HEK293T (cell line): ENCODE data around the gene SLC16A12.

Experiments used
- BHLHE40 ChIP-seq: fragments of 450-650 bp; IDR thresholded peaks from 2 replicates; pipeline ENCODE4 v1.6.1; 2016; ENCODE audit warnings: mild to moderate bottlenecking, moderate library complexity, borderline replicate concordance
- FOXK2 ChIP-seq: fragments of 450-650 bp; IDR thresholded peaks from 2 replicates; pipeline ENCODE4 v1.6.1; 2016; ENCODE audit warnings: mild to moderate bottlenecking
- FOXM1 ChIP-seq: fragments of 450-650 bp; IDR thresholded peaks from 2 replicates; pipeline ENCODE4 v1.6.1; 2017; ENCODE audit warnings: mild to moderate bottlenecking, borderline replicate concordance
- HDGF ChIP-seq: fragments of 450-650 bp; IDR thresholded peaks from 2 replicates; pipeline ENCODE4 v1.6.1; 2017; ENCODE audit warnings: antibody characterized with exemption, borderline replicate concordance
- NFRKB ChIP-seq: fragments of 450-650 bp; IDR thresholded peaks from 2 replicates; pipeline ENCODE4 v1.6.1; 2016; ENCODE audit warnings: mild to moderate bottlenecking, moderate library complexity
- SP1 ChIP-seq: fragments of 450-650 bp; IDR thresholded peaks from 2 replicates; pipeline ENCODE4 v1.6.1; 2017
- SUZ12 ChIP-seq: fragments of 450-650 bp; IDR thresholded peaks from 2 replicates; pipeline ENCODE4 v1.6.1; 2016; ENCODE audit warnings: mild to moderate bottlenecking

DNA sequence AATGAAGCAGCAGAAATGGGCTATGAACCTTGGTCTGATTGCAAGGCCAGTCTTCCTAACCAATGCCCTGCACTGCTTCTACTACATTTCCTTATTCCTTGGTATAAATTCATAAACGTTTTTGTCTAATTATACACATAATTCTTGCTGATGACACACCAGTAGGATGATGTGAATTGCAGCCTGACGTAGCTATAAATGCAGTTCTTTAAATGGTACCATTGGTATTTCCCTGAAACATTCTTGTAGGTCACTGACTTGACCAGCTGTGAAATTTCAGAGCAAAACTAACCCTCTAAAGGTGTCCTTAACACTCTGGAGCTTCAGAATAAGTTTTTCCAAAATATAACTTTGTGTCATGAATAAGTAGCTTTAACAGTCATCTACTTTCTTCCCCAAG, 70.2 kb downstream of the SLC16A12 start:
- TF ChIP-seq SUZ12 (no peak), NFRKB (no peak), BHLHE40 (no peak), HDGF (no peak), FOXK2 (no peak), SP1 (no peak), FOXM1 (no peak)
